Superior temporal gyrus (tissue), 1 donor: ENCODE results near the gene AQP12B.
"Not testable (repeated sequence)": the region's sequence is repeated elsewhere in the genome, so short reads cannot be mapped to it uniquely, and the experiment has no call there.

Experiments used
- DNase-seq: peaks from one replicate; pipeline ENCODE4 v3.0.0-alpha.2; 2016; ENCODE audit errors: extremely low spot score

The AQP12B gene

GRCh38 chr2:240683329-240683979 lies 769 bp upstream of the AQP12B start:
- not testable (repeated sequence) for DNase-seq

- not testable (repeated sequence) for DNase-seq
These were observed 2.5 kb downstream of the AQP12B start for GRCh38 chr2:240680185-240680584.

- DNase-seq: not testable (repeated sequence)
These were observed 3.8 kb downstream of the AQP12B start for GRCh38 chr2:240678909-240679308.

- not testable (repeated sequence) for DNase-seq
These were observed 4.6 kb downstream of the AQP12B start for GRCh38 chr2:240678043-240678442.

GRCh38 chr2:240675345-240675744 lies 7.3 kb downstream of the AQP12B start:
- not testable (repeated sequence) for DNase-seq

GRCh38 chr2:240674461-240675184 lies 8.1 kb downstream of the AQP12B start:
- not testable (repeated sequence) for DNase-seq

GRCh38 chr2:240672701-240673190 lies 9.9 kb downstream of the AQP12B start:
- no peak for DNase-seq

- DNase-seq: no peak
These were observed 10.5 kb downstream of the AQP12B start for GRCh38 chr2:240672076-240672700.

GRCh38 chr2:240670950-240671349 lies 11.7 kb downstream of the AQP12B start:
- no peak for DNase-seq

GRCh38 chr2:240670402-240670801 lies 12.3 kb downstream of the AQP12B start:
- DNase-seq: no peak

GRCh38 chr2:240664622-240665021 lies 18.1 kb downstream of the AQP12B start:
- DNase-seq: no peak

GRCh38 chr2:240663546-240664190 lies 19.0 kb downstream of the AQP12B start:
- no peak for DNase-seq

GRCh38 chr2:240662681-240663080 lies 20.0 kb downstream of the AQP12B start:
- no peak for DNase-seq

- DNase-seq: not testable (repeated sequence)
These were observed 22.8 kb downstream of the AQP12B start for GRCh38 chr2:240659883-240660282.

GRCh38 chr2:240655931-240656886 lies 26.5 kb downstream of the AQP12B start:
- no peak for DNase-seq

GRCh38 chr2:240651185-240651584 lies 31.5 kb downstream of the AQP12B start:
- no peak for DNase-seq

GRCh38 chr2:240650254-240650965 lies 32.3 kb downstream of the AQP12B start:
- DNase-seq: no peak

GRCh38 chr2:240649331-240649730 lies 33.4 kb downstream of the AQP12B start:
- no peak for DNase-seq

- DNase-seq: no peak
These were observed 33.9 kb downstream of the AQP12B start for GRCh38 chr2:240648650-240649275.

- DNase-seq: no peak
These were observed 34.5 kb downstream of the AQP12B start for GRCh38 chr2:240648155-240648649.
